ENCODE results near the gene QRICH2.
"Not testable (repeated sequence)": the region's sequence is repeated elsewhere in the genome, so short reads cannot be mapped to it uniquely, and the experiment has no call there.

Gene QRICH2

GRCh38 chr17:76246080-76247066 lies 61.7 kb downstream of the QRICH2 start:
- no peak for DNase-seq (ENCODE audit: low read depth)

GRCh38 chr17:76244721-76245120 lies 63.4 kb downstream of the QRICH2 start:
- DNase-seq (ENCODE audit: low read depth) = not testable (repeated sequence)

- DNase-seq (ENCODE audit: low read depth) = no peak
These were observed 64.0 kb downstream of the QRICH2 start for GRCh38 chr17:76243826-76244679.

GRCh38 chr17:76241691-76242255 lies 66.3 kb downstream of the QRICH2 start:
- DNase-seq (ENCODE audit: low read depth) = no peak

- DNase-seq (ENCODE audit: low read depth) = no peak
These were observed 66.9 kb downstream of the QRICH2 start for GRCh38 chr17:76241204-76241538.

GRCh38 chr17:76240461-76241203 lies 67.4 kb downstream of the QRICH2 start, which contains the start of gene RNF157:
Gene RNF157, minus strand, starts transcription at chr17:76240493. Its CDS starts 253 bp downstream, at chr17:76240240.
- no peak for DNase-seq (ENCODE audit: low read depth)

GRCh38 chr17:76239538-76240274 lies 68.4 kb downstream of the QRICH2 start:
- DNase-seq (ENCODE audit: low read depth) = no peak

GRCh38 chr17:76238847-76239537 lies 69.1 kb downstream of the QRICH2 start:
- no peak for DNase-seq (ENCODE audit: low read depth)

GRCh38 chr17:76237859-76238313 lies 70.2 kb downstream of the QRICH2 start:
- no peak for DNase-seq (ENCODE audit: low read depth)

- no peak for DNase-seq (ENCODE audit: low read depth)
These were observed 71.5 kb downstream of the QRICH2 start for GRCh38 chr17:76236603-76237002.

GRCh38 chr17:76235883-76236282 lies 72.2 kb downstream of the QRICH2 start:
- no peak for DNase-seq (ENCODE audit: low read depth)

- no peak for DNase-seq (ENCODE audit: low read depth)
These were observed 73.8 kb downstream of the QRICH2 start for GRCh38 chr17:76234354-76234679.

GRCh38 chr17:76233588-76234353 lies 74.3 kb downstream of the QRICH2 start:
- no peak for DNase-seq (ENCODE audit: low read depth)

- DNase-seq (ENCODE audit: low read depth) = peak; percentile 87
These were observed 75.7 kb downstream of the QRICH2 start for GRCh38 chr17:76232342-76232741.

- DNase-seq (ENCODE audit: low read depth) = not testable (repeated sequence)
These were observed 81.3 kb downstream of the QRICH2 start for GRCh38 chr17:76226749-76227148.

GRCh38 chr17:76225373-76226086 lies 82.5 kb downstream of the QRICH2 start:
- not testable (repeated sequence) for DNase-seq (ENCODE audit: low read depth)

Measured in GM04504 (cell line).